B cell (primary cell): ENCODE data around the gene DPH2. TPM values are rescaled to one million over a fixed set of nuclear protein-coding genes. Genes with fewer than 3 reads are reported as not detected.

Experiments used
- ATAC-seq: fragments of 200-7000 bp; cut with Tn5 transposase; one replicate; pipeline ENCODE4 v1.10.0; 2021; ENCODE audit warnings: low read depth, mild to moderate bottlenecking, moderate number of reproducible peaks, moderate library complexity
- CTCF ChIA-PET: fragments of 350-600 bp; sonication (Branson Sonifier 250); formaldehyde crosslinking; loops from one replicate; lab custom pipeline; 2021; ENCODE audit warnings: antibody characterized with exemption, inconsistent platforms; lab: Charles Lee
- POLR2A ChIA-PET: fragments of 350-600 bp; sonication (Branson Sonifier 250); formaldehyde crosslinking; loops from one replicate; lab custom pipeline; 2021; ENCODE audit warnings: antibody characterized with exemption; lab: Charles Lee
- DNase-seq: peaks from one replicate; pipeline ENCODE4 v3.0.0; 2013
- H2AFZ ChIP-seq: 2 replicates; pipeline ENCODE4 v1.6.1; 2012; ENCODE audit warnings: mild to moderate bottlenecking, low read depth, low read length; ENCODE audit not compliant: insufficient read depth, poor library complexity, severe bottlenecking
- H3K27ac ChIP-seq, 2 donors: 1 replicate in 1 of 2; 2 replicates in 1 of 2; pipeline ENCODE4 v1.5.1; 2012 to 2013; ENCODE audit warnings: low read length in 2 of 2, mild to moderate bottlenecking in 2 of 2, moderate library complexity in 1 of 2
- H3K27me3 ChIP-seq, 4 experiments: fragments of 200-600 bp in 1 of 4; sonication (generic) in 1 of 4; replicated peaks in 1 of 4; 1 replicate in 2 of 4; 2 replicates in 2 of 4; pipeline versions ENCODE4 v1.6.1 to v1.7.0; 2013 to 2016; ENCODE audit warnings: low read length in 3 of 4, mild to moderate bottlenecking in 2 of 4, mixed read lengths in 1 of 4, moderate library complexity in 1 of 4; ENCODE audit not compliant: insufficient read depth in 4 of 4, control insufficient read depth in 3 of 4; ENCODE audit errors: control extremely low read depth in 1 of 4
- H3K36me3 ChIP-seq, 2 experiments: replicated peaks in 1 of 2; 1 replicate in 1 of 2; 2 replicates in 1 of 2; pipeline versions ENCODE4 v1.6.1 to v1.7.1; 2013; ENCODE audit warnings: low read length in 1 of 2; ENCODE audit not compliant: insufficient read depth in 2 of 2, control insufficient read depth in 1 of 2; ENCODE audit errors: control extremely low read depth in 1 of 2, extremely low read depth in 1 of 2
- H3K4me1 ChIP-seq, 2 donors: fragments of 200-600 bp in 1 of 2; sonication (generic) in 1 of 2; 1 replicate in 1 of 2; 2 replicates in 1 of 2; pipeline versions ENCODE4 v1.5.1 to v1.6.1; 2013 to 2017; ENCODE audit warnings: low read length in 2 of 2; ENCODE audit not compliant: control insufficient read depth in 2 of 2, insufficient read depth in 2 of 2
- H3K4me2 ChIP-seq: replicated peaks from 2 replicates; pipeline ENCODE3; 2012; ENCODE audit warnings: mild to moderate bottlenecking, low read depth, low read length; ENCODE audit not compliant: poor library complexity, severe bottlenecking
- H3K4me3 ChIP-seq, 5 experiments: fragments of 200-600 bp in 1 of 5; sonication (generic) in 1 of 5; 1 replicate in 3 of 5; 2 replicates in 2 of 5; pipeline versions ENCODE4 v1.5.1 to v1.7.0; 2011 to 2016; ENCODE audit warnings: low read length in 4 of 5, mild to moderate bottlenecking in 4 of 5, low read depth in 2 of 5, control low read depth in 1 of 5, moderate library complexity in 1 of 5; ENCODE audit not compliant: insufficient read depth in 1 of 5; ENCODE audit errors: control extremely low read depth in 1 of 5, extremely low read depth in 1 of 5
- H3K79me2 ChIP-seq: fragments of 200-600 bp; sonication (generic); one replicate; pipeline ENCODE4 v1.6.0; 2016; ENCODE audit warnings: low read length; ENCODE audit not compliant: control insufficient read depth, insufficient read depth
- H3K9ac ChIP-seq: fragments of 200-600 bp; sonication (generic); 2 replicates; pipeline ENCODE4 v1.6.1; 2017; ENCODE audit warnings: mild to moderate bottlenecking, low read length, moderate library complexity
- H3K9me3 ChIP-seq, 3 donors: one replicate each; pipeline versions ENCODE4 v1.6.1 to v1.7.1; 2013; ENCODE audit warnings: low read length in 2 of 3; ENCODE audit not compliant: control insufficient read depth in 2 of 3, insufficient read depth in 1 of 3; ENCODE audit errors: control extremely low read depth in 1 of 3
- H4K20me1 ChIP-seq: 2 replicates; pipeline ENCODE4 v1.6.0; 2012; ENCODE audit warnings: mild to moderate bottlenecking, low read length; ENCODE audit not compliant: insufficient read depth, control insufficient read depth, poor library complexity, severe bottlenecking
- H3K27ac Mint-ChIP-seq: one replicate; pipeline ENCODE4 v1.8.0; 2021; ENCODE audit warnings: mixed read lengths
- H3K27me3 Mint-ChIP-seq: one replicate; pipeline ENCODE4 v1.8.0; 2021; ENCODE audit warnings: mixed read lengths
- H3K4me1 Mint-ChIP-seq: one replicate; pipeline ENCODE4 v1.8.0; 2021; ENCODE audit warnings: mixed read lengths
- H3K4me3 Mint-ChIP-seq: one replicate; pipeline ENCODE4 v1.8.0; 2021; ENCODE audit warnings: mixed read lengths
- H3K9me3 Mint-ChIP-seq: one replicate; pipeline ENCODE4 v1.8.0; 2022; ENCODE audit warnings: mixed read lengths; ENCODE audit not compliant: insufficient read depth
- CTCF ChIP-seq: fragments of 200-600 bp; IDR thresholded peaks from one replicate; pipeline ENCODE4 v1.8.0; 2022; ENCODE audit warnings: antibody characterized with exemption, mild to moderate bottlenecking
- EZH2 ChIP-seq: IDR thresholded peaks from 2 replicates; pipeline ENCODE4 v1.6.1; 2012; ENCODE audit warnings: borderline replicate concordance, low read depth, mild to moderate bottlenecking, moderate library complexity, low read length; ENCODE audit not compliant: insufficient read depth, poor library complexity, severe bottlenecking
- WGBS: methylation state at CpG from one replicate; pipeline ENCODE4 v1.1.5; 2013; ENCODE audit warnings: missing lambda C conversion rate; ENCODE audit not compliant: insufficient coverage; 5-methylcytosine and 5-hydroxymethylcytosine counted together
- intact Hi-C: fragments of 100-400 bp; cut with micrococcal nuclease; formaldehyde crosslinking; loops from one replicate; pipeline ENCODE4 v1.10.0; 2022
- polyA plus RNA-seq: library from polyadenylated mRNA; depleted of rRNA; stranded (reverse); fragments of >200 nt; gene quantifications from 2 replicates; pipeline ENCODE4 v1.2.3, GENCODE V29; 2012
- total RNA-seq, 2 donors: library from RNA; stranded (reverse); fragments of 120-200 nt in 1 of 2; gene quantifications; 1 replicate in 1 of 2; 2 replicates in 1 of 2; pipeline versions ENCODE4 v1.2.3 to v1.2.4, GENCODE V29; 2013 to 2022

Gene DPH2
- total and polyA plus RNA-seq, 2 donors (not counting 1 experiment from before 2014, with no cell fraction given), result 30.5 to 71.9 TPM

GRCh38 chr1:44002165-44002564, 32.4 kb downstream of the DPH2 start:
- H3K27ac Mint-ChIP-seq, result no peak overlapping the region
- ChIA-PET POLR2A (no interaction called here), CTCF (interaction anchor here (0.7 to 6.0 kb wide), 4 partner anchors 33 to 46 kb away, joined by 3 to 67 read pairs (median 8); no protein-coding TSS in a partner anchor)
- DNase-seq, result no peak
- no peaks in the 10 kb centered on the region for H3K27me3 Mint-ChIP-seq
- no peak overlapping the region for H3K4me3 ChIP-seq
- H3K27ac ChIP-seq, result no peak overlapping the region
- no peaks in the 10 kb centered on the region for H3K9me3 Mint-ChIP-seq
- no peaks in the 10 kb centered on the region for H3K36me3 ChIP-seq
- no peaks in the 10 kb centered on the region for H3K79me2 ChIP-seq
- H2AFZ ChIP-seq, result no peak overlapping the region
- no peaks in the 10 kb centered on the region for H3K4me1 Mint-ChIP-seq
- TF ChIP-seq EZH2, result no peak
- TF ChIP-seq CTCF, result no peak
- no peak overlapping the region for H3K4me3 Mint-ChIP-seq
- intact Hi-C loops, result no loop called here
- no peak overlapping the region for H3K4me2 ChIP-seq
- H4K20me1 ChIP-seq, result no peaks in the 10 kb centered on the region
- no peak overlapping the region for H3K9ac ChIP-seq
- H3K27me3 ChIP-seq, result no peaks in the 10 kb centered on the region
- 95% methylated on average over 8 of the region's 8 CpGs for WGBS
- no peaks in the 10 kb centered on the region for H3K4me1 ChIP-seq
- ATAC-seq, result no peak
- H3K9me3 ChIP-seq, result no peaks in the 10 kb centered on the region

- Histone ChIP-seq H3K27me3 (no peaks in the 10 kb centered on the region), H2AFZ (no peak overlapping the region), H3K4me1 (no peaks in the 10 kb centered on the region), H3K36me3 (no peaks in the 10 kb centered on the region), H3K27ac (no peak overlapping the region), H3K4me3 (no peak overlapping the region), H3K9me3 (no peaks in the 10 kb centered on the region), H3K4me2 (no peak overlapping the region), H4K20me1 (no peaks in the 10 kb centered on the region), H3K79me2 (no peaks in the 10 kb centered on the region), H3K9ac (no peak overlapping the region)
- Mint-ChIP-seq H3K9me3 (no peaks in the 10 kb centered on the region), H3K4me1 (no peaks in the 10 kb centered on the region), H3K4me3 (no peak overlapping the region), H3K27ac (no peak overlapping the region), H3K27me3 (no peaks in the 10 kb centered on the region)
- ChIA-PET POLR2A (no interaction called here), CTCF (interaction anchor here (0.7 to 6.0 kb wide), 6 partner anchors 31 to 46 kb away, joined by 3 to 89 read pairs (median 8); no protein-coding TSS in a partner anchor)
- DNase-seq (no peak), ATAC-seq (no peak)
- intact Hi-C loops, result no loop called here
- peak; percentile 18 for TF ChIP-seq CTCF
- TF ChIP-seq EZH2, result no peak
- 91% methylated on average over 10 of the region's 14 CpGs for WGBS
Measured at GRCh38 chr1:44002606-44003157, 32.9 kb downstream of the DPH2 start.
